Measurements from ENCODE around the gene NLRP11. TPM values are rescaled to one million over a fixed set of nuclear protein-coding genes. Genes with fewer than 3 reads are reported as not detected.

Gene NLRP11
- total and polyA plus RNA-seq, 9 donors: 0.08 to 0.62 (median 0.42) TPM; not detected in 1

DNA sequence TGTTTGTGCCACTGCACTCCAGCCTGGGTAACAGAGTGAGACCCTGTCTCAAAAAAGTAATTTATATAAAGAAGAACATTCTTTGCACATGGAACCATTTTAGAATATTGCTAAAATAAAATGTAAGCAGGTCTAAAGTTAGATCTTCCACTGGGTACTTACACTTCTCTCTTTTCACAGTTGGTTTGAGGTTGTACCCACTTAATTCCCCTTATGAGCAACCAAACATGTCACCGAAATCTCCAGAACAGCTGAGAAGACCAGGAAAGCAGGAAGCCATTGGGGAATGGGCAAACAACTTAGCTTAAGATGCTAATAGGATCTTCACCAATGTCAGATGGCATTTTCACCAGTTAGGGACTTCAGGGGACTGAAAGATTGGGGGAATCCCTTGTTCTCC is 23.4 kb upstream of the NLRP11 start:
- TF ChIP-seq POLR2A (IDR thresholded peaks at IDR 0.05): no peak
- TF ChIP-seq, protein P1, sequence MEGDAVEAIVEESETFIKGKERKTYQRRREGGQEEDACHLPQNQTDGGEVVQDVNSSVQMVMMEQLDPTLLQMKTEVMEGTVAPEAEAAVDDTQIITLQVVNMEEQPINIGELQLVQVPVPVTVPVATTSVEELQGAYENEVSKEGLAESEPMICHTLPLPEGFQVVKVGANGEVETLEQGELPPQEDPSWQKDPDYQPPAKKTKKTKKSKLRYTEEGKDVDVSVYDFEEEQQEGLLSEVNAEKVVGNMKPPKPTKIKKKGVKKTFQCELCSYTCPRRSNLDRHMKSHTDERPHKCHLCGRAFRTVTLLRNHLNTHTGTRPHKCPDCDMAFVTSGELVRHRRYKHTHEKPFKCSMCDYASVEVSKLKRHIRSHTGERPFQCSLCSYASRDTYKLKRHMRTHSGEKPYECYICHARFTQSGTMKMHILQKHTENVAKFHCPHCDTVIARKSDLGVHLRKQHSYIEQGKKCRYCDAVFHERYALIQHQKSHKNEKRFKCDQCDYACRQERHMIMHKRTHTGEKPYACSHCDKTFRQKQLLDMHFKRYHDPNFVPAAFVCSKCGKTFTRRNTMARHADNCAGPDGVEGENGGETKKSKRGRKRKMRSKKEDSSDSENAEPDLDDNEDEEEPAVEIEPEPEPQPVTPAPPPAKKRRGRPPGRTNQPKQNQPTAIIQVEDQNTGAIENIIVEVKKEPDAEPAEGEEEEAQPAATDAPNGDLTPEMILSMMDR (IDR thresholded peaks at IDR 0.05): no peak
- no peak for TF ChIP-seq EP300 (IDR thresholded peaks at IDR 0.05)
- Histone ChIP-seq H3K4me1 (ENCODE audit: insufficient read depth) (no peaks in the 10 kb centered on the region), H3K27ac (no peak overlapping the region), H3K36me3 (no peaks in the 10 kb centered on the region), H3K27me3 (no peaks in the 10 kb centered on the region), H3K9me3 (no peaks in the 10 kb centered on the region), H3K4me3 (no peak overlapping the region)
- 63 to 88% (median 88%) methylated on average over 1 of the region's 1 CpG for WGBS, 3 donors
- no peak for DNase-seq
- intact Hi-C loops (cut with DNase I): no loop called here

- H3K4me3 ChIP-seq: no peak overlapping the region
- TF ChIP-seq EP300 (IDR thresholded peaks at IDR 0.05) (no peak), POLR2A (IDR thresholded peaks at IDR 0.05) (no peak)
- TF ChIP-seq, protein P1 (IDR thresholded peaks at IDR 0.05): no peak
- no peak for DNase-seq
- H3K27ac ChIP-seq: no peak overlapping the region
- intact Hi-C loops (cut with DNase I): no loop called here
- no peaks in the 10 kb centered on the region for H3K36me3 ChIP-seq
- H3K27me3 ChIP-seq: no peaks in the 10 kb centered on the region
- peaks cover 0 to 6% of the 10 kb centered on the region in 2 donors for H3K9me3 ChIP-seq
- WGBS, 3 donors: 33 to 47% (median 37%) methylated on average over 4 of the region's 4 CpGs
- H3K4me1 ChIP-seq (ENCODE audit: insufficient read depth): no peaks in the 10 kb centered on the region
Measured at GRCh38 chr19:55838906-55839305, 7.1 kb upstream of the NLRP11 start.

- no peak for DNase-seq
- 75 to 83% (median 76%) methylated on average over 3 of the region's 3 CpGs for WGBS, 3 donors
- intact Hi-C loops (cut with DNase I): no loop called here
Measured at GRCh38 chr19:55838251-55838650, 6.5 kb upstream of the NLRP11 start.

GRCh38 chr19:55836340-55836739 is 4.5 kb upstream of the NLRP11 start, which contains the start of gene NLRP4:
Gene NLRP4, plus strand, starts transcription at chr19:55836540. Its CDS starts 15,541 bp downstream, at chr19:55852081.
- Histone ChIP-seq H3K9me3 (peaks cover 0 to 6% of the 10 kb centered on the region in 2 donors), H3K36me3 (no peaks in the 10 kb centered on the region), H3K27ac (no peak within 1 kb of the TSS), H3K27me3 (no peaks in the 10 kb centered on the region), H3K4me3 (no peak within 1 kb of the TSS), H3K4me1 (ENCODE audit: insufficient read depth) (no peaks in the 10 kb centered on the region)
- WGBS, 3 donors: 88 to 92% (median 91%) methylated on average over 16 of the region's 16 CpGs
- DNase-seq: no peak
- intact Hi-C loops (cut with DNase I): no loop called here
- TF ChIP-seq POLR2A (IDR thresholded peaks at IDR 0.05) (no peak), EP300 (IDR thresholded peaks at IDR 0.05) (no peak)
- TF ChIP-seq, protein P1 (IDR thresholded peaks at IDR 0.05): no peak

More at GRCh38 chr19:55838251-55838650, 6.5 kb upstream of the NLRP11 start:
- no peaks in the 10 kb centered on the region for H3K4me1 ChIP-seq (ENCODE audit: insufficient read depth)
- H3K36me3 ChIP-seq: no peaks in the 10 kb centered on the region
- TF ChIP-seq, protein P1 (IDR thresholded peaks at IDR 0.05): no peak
- H3K27ac ChIP-seq: no peak overlapping the region
- no peak overlapping the region for H3K4me3 ChIP-seq
- H3K27me3 ChIP-seq: no peaks in the 10 kb centered on the region
- peaks cover 0 to 6% of the 10 kb centered on the region in 2 donors for H3K9me3 ChIP-seq

All from ovary (tissue), 9 donors.